GM12873 (cell line): ENCODE data around the gene TMEM185B.

Source experiments
- CTCF ChIP-seq: IDR thresholded peaks from 2 replicates; pipeline ENCODE4 v1.5.1; 2012; ENCODE audit warnings: low read depth, mild to moderate bottlenecking, moderate library complexity, low read length, control low read depth; ENCODE audit not compliant: insufficient read depth; ENCODE audit errors: missing control alignments

Gene TMEM185B

GRCh38 chr2:120262761-120263428 lies 39.7 kb upstream of the TMEM185B start:
- no peak for TF ChIP-seq CTCF

GRCh38 chr2:120262150-120262549 lies 39.0 kb upstream of the TMEM185B start:
- no peak for TF ChIP-seq CTCF

GRCh38 chr2:120261387-120262006 lies 38.3 kb upstream of the TMEM185B start:
- TF ChIP-seq CTCF = no peak

- no peak for TF ChIP-seq CTCF
Observed at GRCh38 chr2:120260736-120261135, 37.5 kb upstream of the TMEM185B start.

GRCh38 chr2:120258196-120258595 lies 35.0 kb upstream of the TMEM185B start:
- TF ChIP-seq CTCF = no peak

GRCh38 chr2:120257522-120257921 lies 34.3 kb upstream of the TMEM185B start:
- TF ChIP-seq CTCF = no peak

GRCh38 chr2:120256651-120257000 lies 33.4 kb upstream of the TMEM185B start:
- no peak for TF ChIP-seq CTCF
